ENCODE measurements around the gene PTPRN2. TPM values are rescaled to one million over a fixed set of nuclear protein-coding genes. Genes with fewer than 3 reads are reported as not detected.

Gene PTPRN2
- total RNA-seq, 2 experiments from 2014 or later, result 0.70 TPM; not detected in 1

- Histone ChIP-seq H4K20me1 (ENCODE audit: insufficient read depth, low read length) (no peaks in the 10 kb centered on the region), H3K36me3 (ENCODE audit: insufficient read depth, low read length) (no peaks in the 10 kb centered on the region), H3K9me2 (ENCODE audit: insufficient read depth, low read length) (no peaks in the 10 kb centered on the region), H3K4me1 (ENCODE audit: insufficient read depth, low read length, poor library complexity, severe bottlenecking) (no peaks in the 10 kb centered on the region), H3K27ac (ENCODE audit: low read depth, low read length, poor library complexity, severe bottlenecking) (no peak overlapping the region), H3K79me2 (ENCODE audit: insufficient read depth, low read depth, low read length) (no peaks in the 10 kb centered on the region), H3K4me3 (ENCODE audit: low read depth, low read length, poor library complexity, severe bottlenecking) (no peak overlapping the region), H2AFZ (ENCODE audit: low read length) (no peak overlapping the region), H3K9me3 (ENCODE audit: low read length) (no peaks in the 10 kb centered on the region), H3K4me2 (ENCODE audit: low read length) (no peak overlapping the region)
- DNase-seq (ENCODE audit: low spot score), result no peak
- TF ChIP-seq EZH2phosphoT487 (IDR thresholded peaks at IDR 0.05; ENCODE audit: borderline replicate concordance, low read depth, low read length), result no peak
- CTCF ChIA-PET (ENCODE audit: unreplicated experiment), result no interaction called here
- intact Hi-C loops (cut with micrococcal nuclease; ENCODE audit: unreplicated experiment), result no loop called here
- no TSS peak for BruUV-seq (replicated peaks)
- POLR2A ChIA-PET, result no interaction called here
These were observed 850.2 kb downstream of the PTPRN2 start for GRCh38 chr7:157737151-157738065.

- H3K4me2 ChIP-seq (ENCODE audit: low read length), result no peak overlapping the region
- BruUV-seq (replicated peaks), result no TSS peak
- H3K9me2 ChIP-seq (ENCODE audit: insufficient read depth, low read length), result no peaks in the 10 kb centered on the region
- H2AFZ ChIP-seq (ENCODE audit: low read length), result no peak overlapping the region
- no peak for DNase-seq (ENCODE audit: low spot score)
- no peaks in the 10 kb centered on the region for H3K79me2 ChIP-seq (ENCODE audit: insufficient read depth, low read depth, low read length)
- no peaks in the 10 kb centered on the region for H3K9me3 ChIP-seq (ENCODE audit: low read length)
- H3K4me1 ChIP-seq (ENCODE audit: insufficient read depth, low read length, poor library complexity, severe bottlenecking), result no peaks in the 10 kb centered on the region
- no peaks in the 10 kb centered on the region for H4K20me1 ChIP-seq (ENCODE audit: insufficient read depth, low read length)
- intact Hi-C loops (cut with micrococcal nuclease; ENCODE audit: unreplicated experiment), result no loop called here
- ChIA-PET POLR2A (no interaction called here), CTCF (ENCODE audit: unreplicated experiment) (no interaction called here)
- H3K36me3 ChIP-seq (ENCODE audit: insufficient read depth, low read length), result no peaks in the 10 kb centered on the region
- H3K27ac ChIP-seq (ENCODE audit: low read depth, low read length, poor library complexity, severe bottlenecking), result no peak overlapping the region
- TF ChIP-seq, protein P1, sequence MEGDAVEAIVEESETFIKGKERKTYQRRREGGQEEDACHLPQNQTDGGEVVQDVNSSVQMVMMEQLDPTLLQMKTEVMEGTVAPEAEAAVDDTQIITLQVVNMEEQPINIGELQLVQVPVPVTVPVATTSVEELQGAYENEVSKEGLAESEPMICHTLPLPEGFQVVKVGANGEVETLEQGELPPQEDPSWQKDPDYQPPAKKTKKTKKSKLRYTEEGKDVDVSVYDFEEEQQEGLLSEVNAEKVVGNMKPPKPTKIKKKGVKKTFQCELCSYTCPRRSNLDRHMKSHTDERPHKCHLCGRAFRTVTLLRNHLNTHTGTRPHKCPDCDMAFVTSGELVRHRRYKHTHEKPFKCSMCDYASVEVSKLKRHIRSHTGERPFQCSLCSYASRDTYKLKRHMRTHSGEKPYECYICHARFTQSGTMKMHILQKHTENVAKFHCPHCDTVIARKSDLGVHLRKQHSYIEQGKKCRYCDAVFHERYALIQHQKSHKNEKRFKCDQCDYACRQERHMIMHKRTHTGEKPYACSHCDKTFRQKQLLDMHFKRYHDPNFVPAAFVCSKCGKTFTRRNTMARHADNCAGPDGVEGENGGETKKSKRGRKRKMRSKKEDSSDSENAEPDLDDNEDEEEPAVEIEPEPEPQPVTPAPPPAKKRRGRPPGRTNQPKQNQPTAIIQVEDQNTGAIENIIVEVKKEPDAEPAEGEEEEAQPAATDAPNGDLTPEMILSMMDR (conservative IDR thresholded peaks at IDR 0.05; ENCODE audit: low read length), result no peak
- no peak for TF ChIP-seq EZH2phosphoT487 (IDR thresholded peaks at IDR 0.05; ENCODE audit: borderline replicate concordance, low read depth, low read length)
- H3K4me3 ChIP-seq (ENCODE audit: low read depth, low read length, poor library complexity, severe bottlenecking), result no peak overlapping the region
These were observed 851.3 kb downstream of the PTPRN2 start for GRCh38 chr7:157736341-157736740.

- Histone ChIP-seq H3K4me2 (ENCODE audit: low read length) (no peak overlapping the region), H3K27ac (ENCODE audit: low read depth, low read length, poor library complexity, severe bottlenecking) (no peak overlapping the region), H2AFZ (ENCODE audit: low read length) (no peak overlapping the region), H3K79me2 (ENCODE audit: insufficient read depth, low read depth, low read length) (no peaks in the 10 kb centered on the region), H3K4me1 (ENCODE audit: insufficient read depth, low read length, poor library complexity, severe bottlenecking) (no peaks in the 10 kb centered on the region), H4K20me1 (ENCODE audit: insufficient read depth, low read length) (no peaks in the 10 kb centered on the region), H3K4me3 (ENCODE audit: low read depth, low read length, poor library complexity, severe bottlenecking) (no peak overlapping the region), H3K36me3 (ENCODE audit: insufficient read depth, low read length) (no peaks in the 10 kb centered on the region), H3K9me3 (ENCODE audit: low read length) (no peaks in the 10 kb centered on the region), H3K9me2 (ENCODE audit: insufficient read depth, low read length) (no peaks in the 10 kb centered on the region)
- ChIA-PET CTCF (ENCODE audit: unreplicated experiment) (no interaction called here), POLR2A (no interaction called here)
- no peak for TF ChIP-seq EZH2phosphoT487 (IDR thresholded peaks at IDR 0.05; ENCODE audit: borderline replicate concordance, low read depth, low read length)
- TF ChIP-seq, protein P1 (conservative IDR thresholded peaks at IDR 0.05; ENCODE audit: low read length), result no peak
- intact Hi-C loops (cut with micrococcal nuclease; ENCODE audit: unreplicated experiment), result no loop called here
- no peak for DNase-seq (ENCODE audit: low spot score)
- BruUV-seq (replicated peaks), result no TSS peak
These were observed 851.8 kb downstream of the PTPRN2 start for GRCh38 chr7:157735826-157736225.

Measured in OCI-LY7 (cell line).